ENCODE data around the gene PIK3CD. TPM values are rescaled to one million over a fixed set of nuclear protein-coding genes. Genes with fewer than 3 reads are reported as not detected.

PIK3CD gene
- total and polyA plus RNA-seq, 2 of the 8 experiments (the other 6 are each of a cell fraction or from before 2014, with no cell fraction given): 20.6 to 24.1 TPM

DNA sequence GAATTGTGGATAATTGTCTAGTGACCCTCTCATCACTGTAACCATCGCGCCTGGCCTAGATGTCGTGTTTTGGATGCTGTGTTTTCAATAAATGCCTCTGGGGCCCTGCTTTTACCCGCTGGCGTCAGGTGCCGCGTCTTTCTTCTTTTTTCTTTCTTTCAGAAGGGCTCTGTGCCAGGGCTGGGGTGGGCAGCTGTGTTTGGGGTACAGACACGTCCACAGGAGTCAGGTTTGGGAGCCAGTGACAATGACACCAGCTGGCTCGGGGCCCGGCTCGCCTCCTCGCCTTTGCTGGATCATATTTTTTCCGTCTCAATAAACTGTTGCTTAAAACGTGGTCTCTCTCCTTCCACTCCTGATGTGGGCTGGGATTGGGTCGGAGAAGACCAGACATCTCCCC lies 46.7 kb upstream of the PIK3CD start:
- H3K4ac ChIP-seq (replicated peaks; ENCODE audit: insufficient read length, low read depth, low read length): no peak overlapping the region
- FAIRE-seq: no peak
- H4K8ac ChIP-seq (ENCODE audit: extremely low read depth, insufficient read depth, low read length): no peak overlapping the region
- no peak overlapping the region for H3K56ac ChIP-seq (replicated peaks; ENCODE audit: insufficient read length, low read depth, low read length)
- no peaks in the 10 kb centered on the region for H3K9me3 ChIP-seq (ENCODE audit: insufficient read depth in 2 of 2, low read depth in 1 of 2, low read length in 1 of 2)
- H2BK20ac ChIP-seq (ENCODE audit: low read length): no peak overlapping the region
- no peaks in the 10 kb centered on the region for H3K23me2 ChIP-seq (ENCODE audit: low read depth, low read length)
- H3K79me1 ChIP-seq (ENCODE audit: low read depth, low read length): no peaks in the 10 kb centered on the region; the same call in 1 of the 2 replicates
- H2BK120ac ChIP-seq (replicated peaks; ENCODE audit: low read depth, low read length): no peak overlapping the region
- no peak overlapping the region for H4K5ac ChIP-seq (ENCODE audit: insufficient read length, low read depth, low read length)
- H3K79me2 ChIP-seq (ENCODE audit: control insufficient read depth in 1 of 2, insufficient read depth in 2 of 2, low read length in 2 of 2): no peaks in the 10 kb centered on the region
- H3K4me1 ChIP-seq (replicated peaks in 1 of 4; ENCODE audit: control insufficient read depth in 3 of 4, insufficient read depth in 4 of 4, low read length in 3 of 4): no peaks in the 10 kb centered on the region; a peak in 1 of 7 replicates
- H3K27ac ChIP-seq (ENCODE audit: low read depth, low read length): no peak overlapping the region
- no peak overlapping the region for H3K23ac ChIP-seq (ENCODE audit: insufficient read length)
- ChIA-PET POLR2A (ENCODE audit: partially characterized antibody) (interaction anchor here (0.7 kb wide), 1 partner anchor 800 kb away, joined by 3 read pairs; no protein-coding TSS in a partner anchor), CTCF (ENCODE audit: partially characterized antibody) (interaction anchor here (6.2 kb wide), 1 partner anchor 12 kb away, joined by 32 read pairs; no protein-coding TSS in a partner anchor)
- no peak overlapping the region for H3K14ac ChIP-seq (ENCODE audit: insufficient read length)
- peaks cover 10 to 30% (median 16%) of the 10 kb centered on the region in 4 experiments; a peak in 7 of 8 replicates for H3K36me3 ChIP-seq (ENCODE audit: control insufficient read depth in 2 of 4, insufficient read depth in 4 of 4, low read length in 3 of 4)
- no peak overlapping the region for H4K91ac ChIP-seq (replicated peaks; ENCODE audit: insufficient read length, low read length)
- no peak for DNase-seq (ENCODE audit: low read depth in 1 of 2, low spot score in 2 of 2)
- peaks cover 3 to 12% of the 10 kb centered on the region in 2 experiments for H4K20me1 ChIP-seq (replicated peaks in 1 of 2; ENCODE audit: control insufficient read depth in 1 of 2, insufficient read depth in 2 of 2, low read length in 2 of 2)
- H3K27me3 ChIP-seq (replicated peaks in 1 of 4; ENCODE audit: control insufficient read depth in 3 of 4, extremely low read depth in 1 of 4, insufficient read depth in 3 of 4, low read length in 3 of 4): no peaks in the 10 kb centered on the region
- no peak overlapping the region for H2AK5ac ChIP-seq (ENCODE audit: low read depth, low read length)
- no peak overlapping the region for H2BK12ac ChIP-seq (ENCODE audit: low read depth, low read length)
- no peak overlapping the region for H3K9ac ChIP-seq (replicated peaks in 1 of 4; ENCODE audit: extremely low read depth in 1 of 4, low read depth in 3 of 4, low read length in 3 of 4)
- H2AFZ ChIP-seq (ENCODE audit: low read length): no peak overlapping the region
- 95% methylated on average over 15 of the region's 15 CpGs; no CpG with 5 or more reads in 1 of the 2 experiments for WGBS, 2 experiments (ENCODE audit: extremely low coverage in 1 of 2, insufficient coverage in 1 of 2, insufficient read length in 1 of 2, insufficient replicate concordance in 2 of 2, low coverage in 1 of 2, low lambda C conversion rate in 2 of 2, missing lambda C conversion rate in 1 of 2)
- H2BK5ac ChIP-seq (ENCODE audit: low read depth, low read length): no peak overlapping the region
- H3K18ac ChIP-seq (ENCODE audit: extremely low read depth, low read length): no peak overlapping the region
- H3K4me3 ChIP-seq (ENCODE audit: extremely low read depth in 1 of 4, insufficient read depth in 2 of 4, low read depth in 3 of 4, low read length in 4 of 4): no peak overlapping the region
- H2BK15ac ChIP-seq (ENCODE audit: low read length): no peak overlapping the region
- H3K4me2 ChIP-seq (ENCODE audit: insufficient read depth in 1 of 2, low read depth in 2 of 2, low read length in 2 of 2): no peak overlapping the region
- TF ChIP-seq POLR2A (IDR thresholded peaks at IDR 0.05; ENCODE audit: control extremely low read depth in 1 of 2, low read depth in 2 of 2, low read length in 2 of 2): no peak
- TF ChIP-seq ATF3 (IDR thresholded peaks at IDR 0.05; ENCODE audit: insufficient read depth, low read depth, low read length): no peak
- no peak for TF ChIP-seq CTBP2 (IDR thresholded peaks at IDR 0.05; ENCODE audit: borderline replicate concordance, insufficient read depth, insufficient read length, low read length)
- TF ChIP-seq KDM5A (IDR thresholded peaks at IDR 0.05; ENCODE audit: low read length): no peak
- TF ChIP-seq FOSL1 (IDR thresholded peaks at IDR 0.05; ENCODE audit: insufficient read depth, low read depth, low read length): no peak
- TF ChIP-seq SIN3A (conservative IDR thresholded peaks at IDR 0.05 in 1 of 2, IDR thresholded peaks at IDR 0.05 in 1 of 2; ENCODE audit: low read depth in 1 of 2, low read length in 2 of 2): no peak
- no peak for TF ChIP-seq GABPA (IDR thresholded peaks at IDR 0.05; ENCODE audit: borderline replicate concordance, insufficient read depth, low read length)
- TF ChIP-seq SP4 (IDR thresholded peaks at IDR 0.05; ENCODE audit: low read length): no peak
- TF ChIP-seq CBX8 (IDR thresholded peaks at IDR 0.05; ENCODE audit: borderline replicate concordance, low read depth, low read length): no peak
- TF ChIP-seq JUND (IDR thresholded peaks at IDR 0.05; ENCODE audit: low read length): no peak
- no peak for TF ChIP-seq NANOG (IDR thresholded peaks at IDR 0.05; ENCODE audit: insufficient read depth, low read depth, low read length, poor library complexity, severe bottlenecking)

Data from H1 (cell line).